Measurements from ENCODE around the gene FOSB. TPM values are rescaled to one million over a fixed set of nuclear protein-coding genes. Genes with fewer than 3 reads are reported as not detected.

Gene FOSB
- total and polyA plus RNA-seq, 9 of the 15 experiments (the other 6 are each of a cell fraction or from before 2014, with no cell fraction given): 0.11 to 2.7 (median 0.73) TPM

GRCh38 chr19:45515081-45515624 lies 47.4 kb downstream of the FOSB start (continued):
- TF ChIP-seq REST (IDR thresholded peaks at IDR 0.05; ENCODE audit: borderline replicate concordance) (0 out of 2 replicates have a peak, but pooled peaks have one; percentile 5), REST (CRISPR knock-in tag; IDR thresholded peaks at IDR 0.05; ENCODE audit: low read depth) (no peak), PHTF2 (CRISPR knock-in tag; IDR thresholded peaks at IDR 0.05) (no peak), RCOR1 (IDR thresholded peaks at IDR 0.05; ENCODE audit: borderline replicate concordance in 1 of 2, low read depth in 2 of 2, low read length in 2 of 2) (no peak; a peak in 1 of 4 replicates), ZBTB7A (IDR thresholded peaks at IDR 0.05; ENCODE audit: borderline replicate concordance, control insufficient read depth, low read depth, low read length) (peak; percentile 90)
- TF ChIP-seq, protein P1, sequence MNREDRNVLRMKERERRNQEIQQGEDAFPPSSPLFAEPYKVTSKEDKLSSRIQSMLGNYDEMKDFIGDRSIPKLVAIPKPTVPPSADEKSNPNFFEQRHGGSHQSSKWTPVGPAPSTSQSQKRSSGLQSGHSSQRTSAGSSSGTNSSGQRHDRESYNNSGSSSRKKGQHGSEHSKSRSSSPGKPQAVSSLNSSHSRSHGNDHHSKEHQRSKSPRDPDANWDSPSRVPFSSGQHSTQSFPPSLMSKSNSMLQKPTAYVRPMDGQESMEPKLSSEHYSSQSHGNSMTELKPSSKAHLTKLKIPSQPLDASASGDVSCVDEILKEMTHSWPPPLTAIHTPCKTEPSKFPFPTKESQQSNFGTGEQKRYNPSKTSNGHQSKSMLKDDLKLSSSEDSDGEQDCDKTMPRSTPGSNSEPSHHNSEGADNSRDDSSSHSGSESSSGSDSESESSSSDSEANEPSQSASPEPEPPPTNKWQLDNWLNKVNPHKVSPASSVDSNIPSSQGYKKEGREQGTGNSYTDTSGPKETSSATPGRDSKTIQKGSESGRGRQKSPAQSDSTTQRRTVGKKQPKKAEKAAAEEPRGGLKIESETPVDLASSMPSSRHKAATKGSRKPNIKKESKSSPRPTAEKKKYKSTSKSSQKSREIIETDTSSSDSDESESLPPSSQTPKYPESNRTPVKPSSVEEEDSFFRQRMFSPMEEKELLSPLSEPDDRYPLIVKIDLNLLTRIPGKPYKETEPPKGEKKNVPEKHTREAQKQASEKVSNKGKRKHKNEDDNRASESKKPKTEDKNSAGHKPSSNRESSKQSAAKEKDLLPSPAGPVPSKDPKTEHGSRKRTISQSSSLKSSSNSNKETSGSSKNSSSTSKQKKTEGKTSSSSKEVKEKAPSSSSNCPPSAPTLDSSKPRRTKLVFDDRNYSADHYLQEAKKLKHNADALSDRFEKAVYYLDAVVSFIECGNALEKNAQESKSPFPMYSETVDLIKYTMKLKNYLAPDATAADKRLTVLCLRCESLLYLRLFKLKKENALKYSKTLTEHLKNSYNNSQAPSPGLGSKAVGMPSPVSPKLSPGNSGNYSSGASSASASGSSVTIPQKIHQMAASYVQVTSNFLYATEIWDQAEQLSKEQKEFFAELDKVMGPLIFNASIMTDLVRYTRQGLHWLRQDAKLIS (CRISPR knock-in tag; IDR thresholded peaks at IDR 0.05): 0 out of 2 replicates have a peak, but pooled peaks have one; percentile 39
- TF ChIP-seq, protein P2, sequence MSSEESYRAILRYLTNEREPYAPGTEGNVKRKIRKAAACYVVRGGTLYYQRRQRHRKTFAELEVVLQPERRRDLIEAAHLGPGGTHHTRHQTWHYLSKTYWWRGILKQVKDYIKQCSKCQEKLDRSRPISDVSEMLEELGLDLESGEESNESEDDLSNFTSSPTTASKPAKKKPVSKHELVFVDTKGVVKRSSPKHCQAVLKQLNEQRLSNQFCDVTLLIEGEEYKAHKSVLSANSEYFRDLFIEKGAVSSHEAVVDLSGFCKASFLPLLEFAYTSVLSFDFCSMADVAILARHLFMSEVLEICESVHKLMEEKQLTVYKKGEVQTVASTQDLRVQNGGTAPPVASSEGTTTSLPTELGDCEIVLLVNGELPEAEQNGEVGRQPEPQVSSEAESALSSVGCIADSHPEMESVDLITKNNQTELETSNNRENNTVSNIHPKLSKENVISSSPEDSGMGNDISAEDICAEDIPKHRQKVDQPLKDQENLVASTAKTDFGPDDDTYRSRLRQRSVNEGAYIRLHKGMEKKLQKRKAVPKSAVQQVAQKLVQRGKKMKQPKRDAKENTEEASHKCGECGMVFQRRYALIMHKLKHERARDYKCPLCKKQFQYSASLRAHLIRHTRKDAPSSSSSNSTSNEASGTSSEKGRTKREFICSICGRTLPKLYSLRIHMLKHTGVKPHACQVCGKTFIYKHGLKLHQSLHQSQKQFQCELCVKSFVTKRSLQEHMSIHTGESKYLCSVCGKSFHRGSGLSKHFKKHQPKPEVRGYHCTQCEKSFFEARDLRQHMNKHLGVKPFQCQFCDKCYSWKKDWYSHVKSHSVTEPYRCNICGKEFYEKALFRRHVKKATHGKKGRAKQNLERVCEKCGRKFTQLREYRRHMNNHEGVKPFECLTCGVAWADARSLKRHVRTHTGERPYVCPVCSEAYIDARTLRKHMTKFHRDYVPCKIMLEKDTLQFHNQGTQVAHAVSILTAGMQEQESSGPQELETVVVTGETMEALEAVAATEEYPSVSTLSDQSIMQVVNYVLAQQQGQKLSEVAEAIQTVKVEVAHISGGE (CRISPR knock-in tag; IDR thresholded peaks at IDR 0.05): peak in 1 of 3 experiments; percentile 91; a peak in 3 of 6 replicates
